Astrocyte (in vitro differentiated cells and primary cell): ENCODE measurements around the gene NPTN.

Source experiments
- CTCF ChIP-seq: IDR thresholded peaks from 2 replicates; pipeline ENCODE4 v1.5.1; 2011; ENCODE audit warnings: low read depth, mild to moderate bottlenecking, inconsistent platforms, low read length, moderate library complexity; ENCODE audit not compliant: insufficient read depth
- EZH2 ChIP-seq: IDR thresholded peaks from 2 replicates; pipeline ENCODE4 v1.6.1; 2012; ENCODE audit warnings: mild to moderate bottlenecking, low read length, inconsistent platforms; ENCODE audit not compliant: insufficient read depth

- TF ChIP-seq CTCF (no peak), EZH2 (no peak)
Measured at GRCh38 chr15:73624530-73624929, 8.7 kb downstream of the NPTN start.
